Measurements from ENCODE around the gene CDC14A.

The CDC14A gene

GRCh38 chr1:100443811-100444571, 91.7 kb downstream of the CDC14A start:
- DNase-seq (ENCODE audit: low spot score) = no peak

GRCh38 chr1:100445565-100445964, 93.3 kb downstream of the CDC14A start:
- no peak for DNase-seq (ENCODE audit: low spot score)

GRCh38 chr1:100448366-100448765, 96.1 kb downstream of the CDC14A start:
- no peak for DNase-seq (ENCODE audit: low spot score)

- DNase-seq (ENCODE audit: low spot score) = no peak
Observed at GRCh38 chr1:100449477-100449876, 97.2 kb downstream of the CDC14A start.

GRCh38 chr1:100452641-100453040, 100.3 kb downstream of the CDC14A start:
- no peak for DNase-seq (ENCODE audit: low spot score)

- no peak for DNase-seq (ENCODE audit: low spot score)
Observed at GRCh38 chr1:100455478-100456072, 103.3 kb downstream of the CDC14A start.

GRCh38 chr1:100456880-100457279, 104.6 kb downstream of the CDC14A start:
- DNase-seq (ENCODE audit: low spot score) = no peak

GRCh38 chr1:100457683-100458082, 105.4 kb downstream of the CDC14A start:
- DNase-seq (ENCODE audit: low spot score) = no peak

GRCh38 chr1:100458661-100459357, 106.5 kb downstream of the CDC14A start:
- DNase-seq (ENCODE audit: low spot score) = no peak

- DNase-seq (ENCODE audit: low spot score) = peak; percentile 67
Observed at GRCh38 chr1:100459358-100460114, 107.2 kb downstream of the CDC14A start.

- no peak for DNase-seq (ENCODE audit: low spot score)
Observed at GRCh38 chr1:100461222-100461621, 108.9 kb downstream of the CDC14A start.

- no peak for DNase-seq (ENCODE audit: low spot score)
Observed at GRCh38 chr1:100462326-100463025, 110.2 kb downstream of the CDC14A start.

GRCh38 chr1:100463791-100464424, 111.6 kb downstream of the CDC14A start:
- peak; percentile 13 for DNase-seq (ENCODE audit: low spot score)

GRCh38 chr1:100469578-100469977, 117.3 kb downstream of the CDC14A start:
- no peak for DNase-seq (ENCODE audit: low spot score)

GRCh38 chr1:100474834-100475233, 122.5 kb downstream of the CDC14A start:
- no peak for DNase-seq (ENCODE audit: low spot score)

GRCh38 chr1:100476735-100477290, 124.5 kb downstream of the CDC14A start:
- no peak for DNase-seq (ENCODE audit: low spot score)

GRCh38 chr1:100478816-100479215, 126.5 kb downstream of the CDC14A start:
- DNase-seq (ENCODE audit: low spot score) = no peak

GRCh38 chr1:100479620-100480338, 127.5 kb downstream of the CDC14A start:
- DNase-seq (ENCODE audit: low spot score) = no peak

- DNase-seq (ENCODE audit: low spot score) = no peak
Observed at GRCh38 chr1:100481303-100481702, 129.0 kb downstream of the CDC14A start.

GRCh38 chr1:100482167-100482566, 129.9 kb downstream of the CDC14A start:
- no peak for DNase-seq (ENCODE audit: low spot score)

All from SK-N-DZ (cell line).